ENCODE results near the gene CLCN1.

- no peak for TF ChIP-seq CTCF (conservative IDR thresholded peaks at IDR 0.05; ENCODE audit: low read depth, low read length)
- no peak for TF ChIP-seq EZH2 (IDR thresholded peaks at IDR 0.05; ENCODE audit: low read length, unreplicated experiment)
Observed at GRCh38 chr7:143369678-143370651, 54.1 kb downstream of the CLCN1 start.
